Lung (tissue), 12 donors: ENCODE results near the gene RARG. TPM values are rescaled to one million over a fixed set of nuclear protein-coding genes. Genes with fewer than 3 reads are reported as not detected.

Source experiments
- ATAC-seq: fragments of 200-7000 bp; cut with Tn5 transposase; one replicate; pipeline ENCODE4 v1.9.1; 2020; ENCODE audit warnings: moderate number of reproducible peaks; ENCODE audit not compliant: insufficient read depth, low FRiP score
- DNase-seq, 3 donors: peaks; one replicate each; pipeline ENCODE4 v3.0.0-alpha.2; 2013 to 2017
- H3K27ac ChIP-seq, 2 donors: one replicate each; pipeline ENCODE4 v1.5.1; 2013; ENCODE audit warnings: mild to moderate bottlenecking in 2 of 2, moderate library complexity in 2 of 2, control low read depth in 1 of 2, inconsistent platforms in 1 of 2, low read depth in 1 of 2, low read length in 1 of 2
- H3K27me3 ChIP-seq, 3 donors: one replicate each; pipeline ENCODE4 v1.5.1; 2013; ENCODE audit warnings: low read length in 2 of 3; ENCODE audit not compliant: control insufficient read depth in 3 of 3, insufficient read depth in 3 of 3
- H3K36me3 ChIP-seq, 4 donors: one replicate each; pipeline ENCODE4 v1.5.1; 2013; ENCODE audit warnings: low read length in 4 of 4, mild to moderate bottlenecking in 1 of 4, moderate library complexity in 1 of 4; ENCODE audit not compliant: control insufficient read depth in 4 of 4, insufficient read depth in 4 of 4
- H3K4me1 ChIP-seq, 5 donors: one replicate each; pipeline ENCODE4 v1.5.1; 2013; ENCODE audit warnings: low read length in 5 of 5, mild to moderate bottlenecking in 2 of 5, moderate library complexity in 1 of 5; ENCODE audit not compliant: control insufficient read depth in 5 of 5, insufficient read depth in 5 of 5
- H3K4me3 ChIP-seq: one replicate; pipeline ENCODE4 v1.5.1; 2013; ENCODE audit warnings: mild to moderate bottlenecking, control low read depth, moderate library complexity
- H3K9ac ChIP-seq, 2 donors: one replicate each; pipeline ENCODE4 v1.5.1; 2013; ENCODE audit warnings: low read length in 2 of 2, control low read depth in 1 of 2; ENCODE audit not compliant: insufficient read depth in 1 of 2
- H3K9me3 ChIP-seq, 4 donors: one replicate each; pipeline ENCODE4 v1.5.1; 2013; ENCODE audit warnings: low read length in 3 of 4, mild to moderate bottlenecking in 1 of 4, moderate library complexity in 1 of 4; ENCODE audit not compliant: control insufficient read depth in 4 of 4, insufficient read depth in 3 of 4
- WGBS, 2 donors: extraction: QIAGEN DNeasy Blood & Tissue Kit; methylation state at CpG; one replicate each; pipeline ENCODE4 v1.1.7; 2013; 5-methylcytosine and 5-hydroxymethylcytosine counted together
- polyA plus RNA-seq, 2 donors: library from polyadenylated mRNA; stranded (reverse); fragments of 200-250 nt; gene quantifications; one replicate each; pipeline ENCODE4 v1.2.1, GENCODE V29; 2013
- total RNA-seq, 2 donors: library from RNA; depleted of rRNA in 1 of 2; stranded (reverse); fragments of >200 nt in 1 of 2; gene quantifications; one replicate each; pipeline ENCODE4 v1.2.1, GENCODE V29; 2014 to 2021
- TF ChIP-seq, protein P1 (sequence below): IDR thresholded peaks from 2 replicates; pipeline ENCODE4 v1.5.1; 2012; ENCODE audit warnings: mild to moderate bottlenecking; ENCODE audit errors: control extremely low read depth, extremely low read depth
- donor health status: control.
- donor health status: control.
- donor health status: Bipolar disorder and iron deficiency.
- donor health status: healthy.
- donor health status: DM: yes; HTN: yes; CAD: no.

The RARG gene
- total and polyA plus RNA-seq, 4 donors = 12.0 to 29.7 (median 21.0) TPM

DNA sequence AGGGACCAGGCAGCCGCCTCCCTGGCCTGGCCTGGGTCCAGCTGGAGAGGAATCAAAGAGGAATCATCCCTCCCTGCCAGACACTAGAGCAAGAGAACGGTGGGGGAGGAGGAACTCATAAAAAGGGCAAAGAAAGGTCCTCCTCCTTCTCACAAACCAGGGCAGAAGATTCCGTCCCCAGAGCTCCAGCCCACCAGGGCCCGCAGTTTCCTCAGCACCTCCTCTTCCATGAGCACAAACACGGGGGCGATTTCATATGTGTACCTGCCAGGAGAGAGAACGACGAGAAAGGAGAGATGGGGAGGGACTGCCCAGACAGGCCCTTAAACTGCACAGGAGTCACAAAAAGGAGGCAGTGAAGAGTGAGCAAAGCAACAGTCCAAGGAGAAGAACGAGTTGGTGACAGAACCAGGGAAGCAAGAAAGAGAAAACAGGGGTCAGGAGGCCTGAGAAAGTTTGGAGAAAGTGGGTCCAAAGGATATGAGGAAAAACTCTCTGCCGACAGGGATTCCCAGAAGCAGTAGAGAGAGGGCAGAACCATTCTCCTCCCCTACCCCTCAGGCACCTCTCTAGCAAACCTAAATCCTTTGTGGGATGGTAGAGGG lies 60.2 kb downstream of the RARG start:
- H3K27me3 ChIP-seq = no peaks in the 10 kb centered on the region
- DNase-seq = peak in 1 of 3 donors; percentile 42
- H3K27ac ChIP-seq = no peak overlapping the region
- TF ChIP-seq, protein P1, sequence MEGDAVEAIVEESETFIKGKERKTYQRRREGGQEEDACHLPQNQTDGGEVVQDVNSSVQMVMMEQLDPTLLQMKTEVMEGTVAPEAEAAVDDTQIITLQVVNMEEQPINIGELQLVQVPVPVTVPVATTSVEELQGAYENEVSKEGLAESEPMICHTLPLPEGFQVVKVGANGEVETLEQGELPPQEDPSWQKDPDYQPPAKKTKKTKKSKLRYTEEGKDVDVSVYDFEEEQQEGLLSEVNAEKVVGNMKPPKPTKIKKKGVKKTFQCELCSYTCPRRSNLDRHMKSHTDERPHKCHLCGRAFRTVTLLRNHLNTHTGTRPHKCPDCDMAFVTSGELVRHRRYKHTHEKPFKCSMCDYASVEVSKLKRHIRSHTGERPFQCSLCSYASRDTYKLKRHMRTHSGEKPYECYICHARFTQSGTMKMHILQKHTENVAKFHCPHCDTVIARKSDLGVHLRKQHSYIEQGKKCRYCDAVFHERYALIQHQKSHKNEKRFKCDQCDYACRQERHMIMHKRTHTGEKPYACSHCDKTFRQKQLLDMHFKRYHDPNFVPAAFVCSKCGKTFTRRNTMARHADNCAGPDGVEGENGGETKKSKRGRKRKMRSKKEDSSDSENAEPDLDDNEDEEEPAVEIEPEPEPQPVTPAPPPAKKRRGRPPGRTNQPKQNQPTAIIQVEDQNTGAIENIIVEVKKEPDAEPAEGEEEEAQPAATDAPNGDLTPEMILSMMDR = no peak
- H3K36me3 ChIP-seq = peaks cover 0 to 13% (median 10%) of the 10 kb centered on the region in 4 donors
- no peak overlapping the region for H3K9ac ChIP-seq
- 67 to 73% methylated on average over 10 of the region's 10 CpGs for WGBS, 2 donors
- ATAC-seq = no peak
- peaks cover 0 to 5% (median 1%) of the 10 kb centered on the region in 5 donors for H3K4me1 ChIP-seq
- H3K9me3 ChIP-seq = no peaks in the 10 kb centered on the region
- no peak overlapping the region for H3K4me3 ChIP-seq

DNA sequence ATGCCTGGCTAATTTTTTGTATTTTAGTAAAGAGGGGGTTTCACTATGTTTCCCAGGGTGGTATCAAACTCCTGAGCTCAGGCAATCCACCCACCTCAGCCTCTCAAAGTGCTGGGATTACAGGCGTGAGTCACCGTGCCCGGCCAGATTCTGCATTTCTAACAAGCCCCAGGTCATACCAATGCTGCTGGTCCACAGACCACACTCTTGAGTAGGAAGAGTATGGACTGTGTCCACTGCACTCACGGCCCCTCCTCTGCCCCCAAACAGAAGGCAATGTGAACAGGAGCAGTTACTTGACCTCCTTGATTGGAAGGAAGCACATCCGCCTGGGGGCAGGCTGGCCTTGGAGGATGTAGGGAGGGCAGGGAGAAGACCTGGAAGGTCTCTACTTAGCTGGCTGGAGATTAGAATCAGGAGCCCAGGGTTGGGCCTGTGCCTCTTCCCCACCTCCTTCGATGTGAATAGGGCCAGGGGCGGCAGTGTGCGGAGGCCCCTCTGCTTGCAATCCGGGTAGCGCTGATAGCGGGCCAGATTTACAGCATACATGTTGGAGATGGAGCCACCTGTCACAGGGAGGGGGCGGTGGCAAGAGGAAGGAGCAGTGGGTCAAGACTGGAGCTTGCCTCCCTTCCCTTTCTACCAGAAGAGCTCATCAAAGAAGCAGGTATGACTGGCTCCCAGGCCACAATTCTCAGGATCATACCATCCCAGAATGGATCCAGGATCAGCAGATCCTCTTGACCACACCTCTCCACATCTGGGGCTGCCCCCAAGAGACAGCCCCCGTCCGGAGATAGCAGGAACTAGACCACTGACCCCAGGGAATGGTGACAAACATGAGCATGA lies 60.9 kb downstream of the RARG start:
- H3K9me3 ChIP-seq = no peaks in the 10 kb centered on the region
- ATAC-seq = no peak
- H3K4me3 ChIP-seq = no peak overlapping the region
- TF ChIP-seq, protein P1 = no peak
- DNase-seq = no peak
- WGBS, 2 donors = 88 to 89% methylated on average over 14 of the region's 14 CpGs
- H3K27me3 ChIP-seq = no peaks in the 10 kb centered on the region
- no peak overlapping the region for H3K27ac ChIP-seq
- peaks cover 0 to 14% (median 10%) of the 10 kb centered on the region in 4 donors for H3K36me3 ChIP-seq
- no peak overlapping the region for H3K9ac ChIP-seq
- H3K4me1 ChIP-seq = peaks cover 0 to 5% (median 1%) of the 10 kb centered on the region in 5 donors

DNA sequence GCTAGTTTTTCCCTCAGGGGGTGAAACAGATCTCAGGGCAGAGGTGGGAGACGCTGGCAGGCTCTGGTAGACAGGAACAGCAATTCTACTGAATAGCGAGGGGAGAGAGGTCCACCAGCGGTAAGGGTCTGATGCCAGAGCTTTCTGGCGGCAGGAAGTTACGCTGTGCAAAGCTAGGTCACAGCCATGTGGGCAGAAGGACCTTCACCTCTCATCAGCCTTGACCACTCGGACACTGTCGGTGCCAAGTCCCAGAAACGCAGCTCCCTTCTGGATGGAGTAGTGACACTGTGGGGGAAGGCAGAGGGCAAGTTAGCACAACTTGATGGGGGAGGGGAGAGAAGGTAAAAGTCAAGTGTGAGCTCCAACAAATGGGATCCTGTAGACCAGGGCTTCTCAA lies 61.8 kb downstream of the RARG start:
- Histone ChIP-seq H3K9ac (no peak overlapping the region), H3K36me3 (peaks cover 0 to 14% (median 10%) of the 10 kb centered on the region in 4 donors), H3K27me3 (no peaks in the 10 kb centered on the region), H3K27ac (no peak overlapping the region), H3K4me1 (peaks cover 0 to 5% (median 0%) of the 10 kb centered on the region in 5 donors), H3K9me3 (no peaks in the 10 kb centered on the region), H3K4me3 (no peak overlapping the region)
- ATAC-seq (no peak), DNase-seq (no peak)
- 94 to 95% methylated on average over 8 of the region's 8 CpGs for WGBS, 2 donors
- TF ChIP-seq, protein P1 = no peak
